ENCODE results near the gene MT1G.

MT1G gene

GRCh38 chr16:56681939-56682702 lies 14.3 kb upstream of the MT1G start, which contains the start of gene MT1X (continued):
- TF ChIP-seq ZNF514 (tag by site-specific recombination; IDR thresholded peaks at IDR 0.05) (no peak), ZFP37 (tag by site-specific recombination; IDR thresholded peaks at IDR 0.05) (no peak), HOXD13 (CRISPR knock-in tag; IDR thresholded peaks at IDR 0.05; ENCODE audit: borderline replicate concordance) (no peak), ZNF677 (tag by site-specific recombination; IDR thresholded peaks at IDR 0.05) (no peak), ZSCAN4 (tag by site-specific recombination; IDR thresholded peaks at IDR 0.05) (no peak)

- no peak overlapping the region for H3K4me3 ChIP-seq (ENCODE audit: low read depth, low read length)
- H3K9me3 ChIP-seq (ENCODE audit: control insufficient read depth, insufficient read depth, low read depth, low read length), result no peaks in the 10 kb centered on the region
- TF ChIP-seq ZNF529 (tag by site-specific recombination; IDR thresholded peaks at IDR 0.05; ENCODE audit: insufficient replicate concordance) (no peak), ZNF24 (tag by site-specific recombination; IDR thresholded peaks at IDR 0.05) (no peak), ZNF391 (tag by site-specific recombination; IDR thresholded peaks at IDR 0.05; ENCODE audit: borderline replicate concordance, low read depth) (no peak), KLF7 (tag by site-specific recombination; IDR thresholded peaks at IDR 0.05; ENCODE audit: borderline replicate concordance) (no peak), ZNF596 (tag by site-specific recombination; IDR thresholded peaks at IDR 0.05) (no peak), PRDM10 (tag by site-specific recombination; IDR thresholded peaks at IDR 0.05) (no peak), ZEB2 (tag by site-specific recombination; IDR thresholded peaks at IDR 0.05) (no peak), ZNF146 (tag by site-specific recombination; IDR thresholded peaks at IDR 0.05) (no peak), ZNF335 (tag by site-specific recombination; conservative IDR thresholded peaks at IDR 0.05) (no peak), CTCF (tag by site-specific recombination; IDR thresholded peaks at IDR 0.05) (no peak), ZFP41 (tag by site-specific recombination; IDR thresholded peaks at IDR 0.05; ENCODE audit: borderline replicate concordance) (no peak), ZNF623 (tag by site-specific recombination; IDR thresholded peaks at IDR 0.05) (no peak), ZBTB1 (tag by site-specific recombination; IDR thresholded peaks at IDR 0.05) (no peak), ZNF174 (tag by site-specific recombination; IDR thresholded peaks at IDR 0.05) (no peak), ZSCAN18 (tag by site-specific recombination; IDR thresholded peaks at IDR 0.05) (no peak), TSHZ1 (tag by site-specific recombination; IDR thresholded peaks at IDR 0.05; ENCODE audit: borderline replicate concordance) (no peak), ZNF37A (tag by site-specific recombination; IDR thresholded peaks at IDR 0.05) (no peak), ZNF398 (tag by site-specific recombination; IDR thresholded peaks at IDR 0.05) (no peak)
- H3K27ac ChIP-seq (ENCODE audit: extremely low read depth, low read depth, low read length), result no peak overlapping the region
- POLR2A ChIA-PET, result no interaction called here
- H3K36me3 ChIP-seq (ENCODE audit: control insufficient read depth in 2 of 2, insufficient read depth in 1 of 2, low read length in 2 of 2), result no peaks in the 10 kb centered on the region
- peaks cover 3% of the 10 kb centered on the region for H3K4me1 ChIP-seq (ENCODE audit: control insufficient read depth, insufficient read depth, low read length)
- CTCF ChIA-PET, result interaction anchor here (1.8 kb wide), 1 partner anchor 22 kb away, joined by 8 read pairs; no protein-coding TSS in a partner anchor
Observed at GRCh38 chr16:56679818-56680217, 12.0 kb upstream of the MT1G start.
